Prostate gland (tissue), 2 donors: ENCODE results near the gene C2CD4C.

Experiments used
- POLR2A ChIP-seq: fragments of 450-650 bp; IDR thresholded peaks from one replicate; pipeline ENCODE4 v1.6.1; 2016; ENCODE audit warnings: antibody characterized with exemption, mild to moderate bottlenecking
- TF ChIP-seq, protein P1 (sequence below), 4 experiments: fragments of 200-600 bp in 2 of 4; fragments of 450-650 bp in 2 of 4; sonication (generic) in 2 of 4; IDR thresholded peaks; 1 replicate in 3 of 4; 2 replicates in 1 of 4; pipeline ENCODE4 v1.5.1; 2016 to 2019; ENCODE audit warnings: antibody characterized with exemption in 4 of 4, mild to moderate bottlenecking in 2 of 4, moderate library complexity in 2 of 4

DNA sequence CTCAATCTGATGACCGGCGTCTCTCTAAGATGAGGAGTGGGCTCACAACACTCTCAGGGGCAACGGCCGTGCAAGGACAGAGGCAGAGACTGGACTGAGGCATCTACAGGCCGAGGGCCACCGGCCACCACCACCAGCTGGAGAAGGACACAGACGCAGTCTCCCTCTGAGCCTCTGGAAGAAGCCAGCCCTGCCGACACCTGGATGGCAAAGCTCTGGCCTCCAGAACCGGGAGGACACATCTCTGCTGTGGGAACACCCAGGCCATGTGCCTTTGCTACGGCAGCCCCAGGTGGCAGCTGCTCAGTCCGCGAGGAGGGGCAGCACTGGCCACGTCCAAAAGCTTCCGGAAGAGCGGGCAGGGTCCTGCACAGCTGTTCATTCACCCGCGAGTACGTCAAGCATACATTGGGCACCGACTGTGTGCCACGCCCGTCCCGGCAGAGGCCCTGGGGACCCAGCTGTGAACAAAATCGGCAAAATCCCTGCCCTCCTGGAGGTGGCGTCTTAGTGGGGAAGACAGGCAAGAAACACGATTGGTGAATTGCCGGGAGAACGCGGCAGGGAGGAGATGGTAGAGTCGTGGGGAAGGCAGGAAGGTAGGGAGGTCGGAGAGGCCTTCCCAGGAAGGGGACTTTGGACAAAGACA is 17.1 kb downstream of the C2CD4C start:
- no peak for TF ChIP-seq POLR2A
- TF ChIP-seq, protein P1, sequence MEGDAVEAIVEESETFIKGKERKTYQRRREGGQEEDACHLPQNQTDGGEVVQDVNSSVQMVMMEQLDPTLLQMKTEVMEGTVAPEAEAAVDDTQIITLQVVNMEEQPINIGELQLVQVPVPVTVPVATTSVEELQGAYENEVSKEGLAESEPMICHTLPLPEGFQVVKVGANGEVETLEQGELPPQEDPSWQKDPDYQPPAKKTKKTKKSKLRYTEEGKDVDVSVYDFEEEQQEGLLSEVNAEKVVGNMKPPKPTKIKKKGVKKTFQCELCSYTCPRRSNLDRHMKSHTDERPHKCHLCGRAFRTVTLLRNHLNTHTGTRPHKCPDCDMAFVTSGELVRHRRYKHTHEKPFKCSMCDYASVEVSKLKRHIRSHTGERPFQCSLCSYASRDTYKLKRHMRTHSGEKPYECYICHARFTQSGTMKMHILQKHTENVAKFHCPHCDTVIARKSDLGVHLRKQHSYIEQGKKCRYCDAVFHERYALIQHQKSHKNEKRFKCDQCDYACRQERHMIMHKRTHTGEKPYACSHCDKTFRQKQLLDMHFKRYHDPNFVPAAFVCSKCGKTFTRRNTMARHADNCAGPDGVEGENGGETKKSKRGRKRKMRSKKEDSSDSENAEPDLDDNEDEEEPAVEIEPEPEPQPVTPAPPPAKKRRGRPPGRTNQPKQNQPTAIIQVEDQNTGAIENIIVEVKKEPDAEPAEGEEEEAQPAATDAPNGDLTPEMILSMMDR (IDR thresholded peaks at IDR 0.05): no peak
